Osteocyte (in vitro differentiated cells): Measurements from ENCODE around the gene BCL2. TPM values are rescaled to one million over a fixed set of nuclear protein-coding genes. Genes with fewer than 3 reads are reported as not detected.
A peak's percentile ranks its signal among the peaks of the same experiment; 100 is the strongest.

Source experiments
- DNase-seq: peaks from one replicate; pipeline ENCODE4 v3.0.0; 2021; ENCODE audit warnings: mixed read lengths; ENCODE audit not compliant: unreplicated experiment; ENCODE audit errors: extremely low spot score
- H3K27ac Mint-ChIP-seq: one replicate; pipeline ENCODE4 v1.8.0; 2021; ENCODE audit warnings: mild to moderate bottlenecking, mixed read lengths; ENCODE audit not compliant: unreplicated experiment
- H3K27me3 Mint-ChIP-seq: one replicate; pipeline ENCODE4 v1.8.0; 2021; ENCODE audit warnings: mixed read lengths; ENCODE audit not compliant: unreplicated experiment
- H3K36me3 Mint-ChIP-seq: one replicate; pipeline ENCODE4 v1.8.0; 2021; ENCODE audit warnings: mixed read lengths; ENCODE audit not compliant: unreplicated experiment
- H3K4me1 Mint-ChIP-seq: one replicate; pipeline ENCODE4 v1.8.0; 2021; ENCODE audit warnings: mixed read lengths; ENCODE audit not compliant: unreplicated experiment
- H3K4me3 Mint-ChIP-seq: one replicate; pipeline ENCODE4 v1.8.0; 2021; ENCODE audit warnings: mild to moderate bottlenecking, moderate library complexity, mixed read lengths; ENCODE audit not compliant: unreplicated experiment
- H3K9me3 Mint-ChIP-seq: one replicate; pipeline ENCODE4 v1.8.0; 2021; ENCODE audit warnings: mixed read lengths; ENCODE audit not compliant: unreplicated experiment
- CTCF ChIP-seq: fragments of 200-600 bp; sonication (generic); IDR thresholded peaks from 2 replicates; pipeline ENCODE4 v1.5.0; 2021; ENCODE audit warnings: antibody characterized with exemption, mild to moderate bottlenecking, moderate library complexity
- total RNA-seq: library from RNA; stranded (reverse); gene quantifications from 2 replicates; pipeline ENCODE4 v1.2.1, GENCODE V29; 2021

The BCL2 gene
- total RNA-seq, 1 donor from 2014 or later = 3.2 TPM

GRCh38 chr18:63132819-63133200, 186.8 kb downstream of the BCL2 start:
- Mint-ChIP-seq H3K27ac (no peak overlapping the region), H3K4me1 (no peaks in the 10 kb centered on the region), H3K36me3 (no peaks in the 10 kb centered on the region), H3K9me3 (no peaks in the 10 kb centered on the region), H3K27me3 (peaks cover 22% of the 10 kb centered on the region), H3K4me3 (no peak overlapping the region)
- DNase-seq = no peak
- no peak for TF ChIP-seq CTCF

- no peak for TF ChIP-seq CTCF
- peaks cover 22% of the 10 kb centered on the region for H3K27me3 Mint-ChIP-seq
- H3K4me3 Mint-ChIP-seq = no peak overlapping the region
- H3K27ac Mint-ChIP-seq = no peak overlapping the region
- H3K4me1 Mint-ChIP-seq = no peaks in the 10 kb centered on the region
- no peaks in the 10 kb centered on the region for H3K36me3 Mint-ChIP-seq
- H3K9me3 Mint-ChIP-seq = no peaks in the 10 kb centered on the region
- DNase-seq = no peak
These were observed 187.4 kb downstream of the BCL2 start for GRCh38 chr18:63131959-63132818.

- Mint-ChIP-seq H3K9me3 (no peaks in the 10 kb centered on the region), H3K4me1 (no peaks in the 10 kb centered on the region), H3K36me3 (no peaks in the 10 kb centered on the region), H3K4me3 (no peak overlapping the region), H3K27me3 (peaks cover 17% of the 10 kb centered on the region), H3K27ac (no peak overlapping the region)
- TF ChIP-seq CTCF = peak; percentile 78
- no peak for DNase-seq
These were observed 188.2 kb downstream of the BCL2 start for GRCh38 chr18:63131106-63131958.

- H3K4me1 Mint-ChIP-seq = no peaks in the 10 kb centered on the region
- no peak overlapping the region for H3K27ac Mint-ChIP-seq
- no peak for TF ChIP-seq CTCF
- H3K36me3 Mint-ChIP-seq = no peaks in the 10 kb centered on the region
- no peak for DNase-seq
- peaks cover 6% of the 10 kb centered on the region for H3K27me3 Mint-ChIP-seq
- H3K9me3 Mint-ChIP-seq = no peaks in the 10 kb centered on the region
- H3K4me3 Mint-ChIP-seq = no peak overlapping the region
These were observed 189.4 kb downstream of the BCL2 start for GRCh38 chr18:63130176-63130575.
